Myocyte (in vitro differentiated cells): ENCODE measurements around the gene SLC25A33. TPM values are rescaled to one million over a fixed set of nuclear protein-coding genes. Genes with fewer than 3 reads are reported as not detected.
"Not testable (repeated sequence)": the region's sequence is repeated elsewhere in the genome, so short reads cannot be mapped to it uniquely, and the experiment has no call there.

ENCODE experiments used
- DNase-seq: peaks from one replicate; pipeline ENCODE4 v3.0.0-alpha.2; 2012; ENCODE audit warnings: low read depth
- polyA plus RNA-seq: library from polyadenylated mRNA; unstranded; fragments of >200 nt; gene quantifications from one replicate; pipeline ENCODE4 v1.2.1, GENCODE V29; 2012; ENCODE audit warnings: missing spikeins
- total RNA-seq: library from RNA; depleted of rRNA; stranded (reverse); fragments of >200 nt; gene quantifications from 2 replicates; pipeline ENCODE4 v1.2.3, GENCODE V29; 2014

SLC25A33 gene
- 6.6 and 10.2 TPM in 2 replicates for total RNA-seq
- polyA plus RNA-seq, result 2.6 TPM

GRCh38 chr1:9539165-9539828 is at the start of gene SLC25A33:
Gene SLC25A33, plus strand, starts transcription at chr1:9539465. Its CDS starts 227 bp downstream, at chr1:9539692.
- peak; percentile 98 for DNase-seq

DNA sequence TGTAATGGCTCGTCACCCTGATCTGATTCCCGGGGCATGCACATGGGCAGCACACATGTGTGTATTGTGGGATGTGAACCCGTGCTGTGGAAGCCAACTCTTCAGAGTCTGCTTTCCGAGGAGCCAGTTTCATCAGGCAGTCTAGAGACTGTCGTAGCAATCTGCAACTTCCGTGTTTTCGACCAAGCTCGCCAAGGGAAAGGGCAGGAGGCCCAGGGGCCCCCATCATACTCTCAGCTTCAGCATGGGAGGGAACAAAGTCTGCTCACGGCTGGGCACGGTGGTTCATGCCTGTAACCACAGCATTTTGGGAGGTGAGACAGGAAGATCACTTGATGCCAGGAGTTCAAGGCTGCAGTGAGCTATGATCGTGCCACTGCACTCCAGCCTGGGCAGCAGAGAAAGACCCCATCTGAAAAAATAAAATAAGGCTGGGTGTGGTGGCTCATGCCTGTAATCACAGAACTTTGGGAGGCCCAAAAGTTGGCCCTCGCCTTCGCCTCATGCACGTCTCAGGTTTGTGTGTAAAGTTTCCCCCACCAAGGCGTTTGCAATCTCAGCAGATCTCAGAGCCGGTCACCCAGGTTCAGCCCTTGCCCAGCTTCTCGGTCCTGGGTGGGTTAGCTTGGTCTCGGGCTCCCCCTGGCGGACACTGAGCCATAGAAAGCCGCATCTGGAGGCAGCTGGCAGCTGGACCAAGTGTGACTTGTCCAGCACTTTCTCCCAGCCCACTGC is 48.5 kb upstream of the SLC25A33 start:
- DNase-seq, result peak; percentile 85

GRCh38 chr1:9493326-9493725 is 45.9 kb upstream of the SLC25A33 start:
- no peak for DNase-seq

DNA sequence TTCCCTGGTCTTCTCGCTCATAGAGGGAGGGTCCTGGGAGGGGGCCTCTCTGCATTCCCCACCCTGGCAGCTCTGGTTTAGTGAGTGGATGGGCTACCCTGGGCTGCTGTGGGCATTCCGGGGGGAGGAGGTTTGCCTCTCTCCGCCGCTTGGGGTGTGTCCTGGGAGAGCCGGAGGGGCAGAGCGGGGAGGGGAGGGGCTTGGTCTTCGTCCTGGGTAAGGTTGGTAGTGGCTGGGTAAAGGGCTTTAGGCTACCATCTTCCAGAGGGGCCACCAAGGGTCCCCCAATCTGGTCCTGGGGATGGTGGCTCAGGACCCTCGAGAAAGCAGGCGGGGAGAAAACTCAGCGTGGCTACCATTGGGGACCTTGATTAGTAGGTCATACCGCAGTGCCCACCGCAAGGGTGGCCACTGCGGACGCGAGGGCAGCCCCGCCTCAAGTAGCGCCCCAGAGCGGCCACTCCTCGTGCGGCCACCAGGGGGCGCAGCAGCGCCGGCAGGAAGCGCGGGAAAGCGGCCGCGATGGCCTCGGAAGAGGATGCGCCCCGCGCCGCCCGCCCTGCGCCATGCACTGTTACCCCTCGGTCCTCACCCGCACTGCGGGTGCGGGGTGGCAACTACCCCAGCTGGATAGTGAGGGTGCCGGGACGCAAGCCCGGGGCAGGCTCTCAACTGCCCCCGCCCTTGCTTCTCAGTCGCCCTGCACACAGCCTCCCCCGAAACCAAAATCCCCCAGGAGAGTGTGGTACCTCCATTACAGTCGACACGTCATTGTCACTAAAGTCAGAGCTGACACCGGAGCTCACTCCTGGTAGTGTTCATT is 44.1 kb upstream of the SLC25A33 start:
- DNase-seq, result peak; percentile 25

GRCh38 chr1:9495854-9496374 is 43.4 kb upstream of the SLC25A33 start:
- DNase-seq, result no peak

GRCh38 chr1:9500756-9501754 is 38.2 kb upstream of the SLC25A33 start:
- no peak for DNase-seq

DNA sequence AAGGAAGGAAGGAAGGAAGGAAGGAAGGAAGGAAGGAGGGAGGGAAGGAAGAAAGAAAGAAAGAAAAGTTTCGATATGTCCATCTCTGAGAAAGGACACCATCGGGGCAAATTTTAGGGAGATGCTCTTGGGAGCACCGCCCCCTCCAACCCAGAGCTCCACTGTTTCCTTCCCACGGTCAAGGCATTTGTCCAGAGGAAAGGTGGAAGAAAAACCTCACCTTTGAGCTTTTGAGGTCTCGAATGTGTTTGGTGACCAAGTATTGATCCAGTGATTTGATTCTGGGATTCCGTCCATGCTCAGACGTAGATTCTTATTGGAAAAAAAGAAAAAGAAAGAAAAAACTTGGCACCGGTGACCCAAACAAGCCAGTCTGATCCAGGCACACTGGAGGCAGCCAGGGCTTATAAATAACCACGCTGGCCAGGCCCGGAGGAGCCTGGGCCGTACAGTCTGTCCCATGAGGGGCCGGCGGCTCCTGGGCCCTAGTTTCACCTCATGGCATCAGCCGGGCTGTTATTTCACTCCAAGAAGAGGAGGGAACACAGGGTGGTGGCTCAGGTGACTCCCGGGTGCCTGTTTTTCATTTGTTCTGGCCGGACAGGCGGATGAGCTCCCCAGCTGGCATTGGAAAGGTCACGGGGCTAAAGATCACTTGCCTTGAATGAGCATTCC is 36.1 kb upstream of the SLC25A33 start:
- DNase-seq, result no peak

DNA sequence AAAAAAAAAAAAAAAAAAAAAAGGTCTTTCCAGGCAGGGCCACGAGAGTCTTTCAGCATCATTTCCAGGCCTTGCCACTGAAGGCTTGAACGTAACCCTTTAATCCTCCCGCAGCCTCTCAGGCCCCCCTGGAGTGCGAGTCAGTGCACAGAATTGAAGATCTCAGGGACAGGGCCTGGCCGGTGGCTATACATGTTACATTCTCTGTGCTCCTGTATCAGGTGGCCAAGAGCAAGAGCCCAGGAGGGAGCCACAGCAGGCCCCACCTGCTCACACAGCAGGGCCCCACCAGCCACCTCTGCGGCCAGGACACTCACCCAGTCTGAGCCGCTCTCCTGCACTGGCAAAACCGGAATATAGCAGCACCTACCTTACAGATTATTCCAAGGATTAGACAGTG is 34.1 kb upstream of the SLC25A33 start:
- no peak for DNase-seq

DNA sequence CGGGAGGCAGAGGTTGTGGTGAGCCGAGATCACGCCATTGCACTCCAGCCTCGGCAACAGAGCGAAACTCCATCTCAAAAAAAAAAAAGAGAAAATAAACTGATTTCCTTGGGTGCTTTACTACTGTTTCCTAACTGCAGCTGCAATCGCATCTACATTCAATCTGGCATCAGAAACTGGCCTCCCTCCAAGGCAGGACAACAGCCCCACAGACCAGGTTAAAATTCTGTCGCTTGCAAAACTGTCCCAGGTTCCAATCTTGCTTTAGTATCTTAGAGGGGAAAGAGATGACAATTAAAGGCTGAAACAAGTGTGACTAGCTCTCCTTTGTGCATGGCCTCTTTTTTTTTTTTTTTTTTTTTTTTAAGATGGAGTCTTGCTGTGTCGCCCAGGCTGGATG is 32.4 kb upstream of the SLC25A33 start:
- DNase-seq, result no peak

- DNase-seq, result no peak
Observed at GRCh38 chr1:9510130-9510529, 29.1 kb upstream of the SLC25A33 start.

- not testable (repeated sequence) for DNase-seq
Observed at GRCh38 chr1:9515550-9515949, 23.7 kb upstream of the SLC25A33 start.

- DNase-seq, result no peak
Observed at GRCh38 chr1:9518454-9518998, 20.7 kb upstream of the SLC25A33 start.

- DNase-seq, result no peak
Observed at GRCh38 chr1:9520411-9520810, 18.9 kb upstream of the SLC25A33 start.

DNA sequence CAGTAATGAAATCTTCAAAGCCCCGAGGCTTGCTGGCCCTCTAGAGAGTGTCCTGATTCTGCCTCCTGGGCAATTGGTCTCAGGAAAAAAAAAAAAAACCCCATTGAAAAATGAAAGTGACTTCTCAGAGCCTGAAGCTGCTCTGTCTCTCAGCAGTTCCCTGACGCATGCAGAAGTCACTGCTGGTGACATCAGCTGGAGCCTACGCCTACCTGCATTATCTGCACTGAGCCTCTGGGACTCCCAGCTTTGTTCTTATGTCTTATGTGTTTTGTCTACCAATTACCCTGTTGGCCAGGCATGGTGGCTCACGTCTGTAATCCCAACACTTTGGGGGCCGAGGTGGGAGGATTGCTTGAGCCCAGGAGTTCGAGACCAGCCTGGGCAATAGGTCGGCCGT is 10.1 kb upstream of the SLC25A33 start:
- no peak for DNase-seq

DNA sequence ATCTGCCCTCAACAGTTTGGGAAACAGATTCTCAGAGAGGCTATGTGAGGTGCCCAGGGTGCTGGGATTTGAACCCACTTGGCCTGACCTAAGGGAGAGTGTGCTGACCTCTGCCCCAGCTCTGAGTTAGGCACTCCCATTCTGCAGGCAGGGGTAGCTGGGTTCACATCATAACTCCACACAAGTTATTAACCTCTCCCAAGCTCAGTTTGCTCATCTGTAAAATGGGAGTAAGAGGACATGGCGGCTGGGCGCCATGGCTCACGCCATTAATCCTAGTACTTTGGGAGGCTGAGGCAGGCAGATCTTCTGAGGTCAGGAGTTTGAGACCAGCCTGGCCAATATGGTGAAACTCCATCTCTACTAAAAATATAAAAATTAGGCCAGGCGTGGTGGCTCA is 8.9 kb upstream of the SLC25A33 start:
- DNase-seq, result no peak

- DNase-seq, result no peak
Observed at GRCh38 chr1:9534953-9535352, 4.3 kb upstream of the SLC25A33 start.

DNA sequence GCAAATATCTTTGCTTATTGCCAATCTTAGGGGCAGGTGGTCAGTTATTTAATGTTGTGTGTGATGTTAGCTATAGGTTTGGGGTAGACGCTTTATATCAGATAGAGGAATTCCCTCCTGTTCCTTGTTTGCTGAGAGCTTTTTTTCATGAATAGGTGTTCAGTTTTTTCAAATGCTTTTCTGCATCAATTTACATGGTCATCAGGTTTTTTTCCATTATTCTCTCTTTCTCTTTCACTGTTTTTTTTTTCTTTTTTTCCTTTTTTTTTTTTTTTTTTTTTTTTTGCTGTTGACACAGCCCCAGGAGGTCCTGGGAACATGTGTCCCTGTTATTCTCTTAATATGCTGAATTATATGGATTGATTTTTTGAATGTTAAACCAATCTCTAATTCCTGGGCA is 3.0 kb upstream of the SLC25A33 start:
- DNase-seq, result no peak

GRCh38 chr1:9537863-9538668 is 1.2 kb upstream of the SLC25A33 start:
- DNase-seq, result no peak

- DNase-seq, result no peak
Observed at GRCh38 chr1:9538669-9539164, 548 bp upstream of the SLC25A33 start.
